ENCODE results near the gene RSPH6A. TPM values are rescaled to one million over a fixed set of nuclear protein-coding genes. Genes with fewer than 3 reads are reported as not detected.

RSPH6A gene
- total RNA-seq, 1 experiment from 2014 or later, result not detected

GRCh38 chr19:45766869-45767346, 48.2 kb downstream of the RSPH6A start:
- Histone ChIP-seq H3K9ac (ENCODE audit: low read length) (no peak overlapping the region), H3K9me2 (replicated peaks; ENCODE audit: insufficient read depth, low read length) (no peaks in the 10 kb centered on the region), H3K4me3 (ENCODE audit: low read length) (no peak overlapping the region), H3K27me3 (ENCODE audit: low read length) (no peaks in the 10 kb centered on the region), H2AFZ (ENCODE audit: low read length) (no peak overlapping the region), H4K20me1 (ENCODE audit: insufficient read depth, low read depth, low read length) (0 out of 2 replicates have a peak, but pooled peaks cover 4% of the 10 kb centered on the region), H3K9me3 (ENCODE audit: low read length) (no peaks in the 10 kb centered on the region), H3K27ac (ENCODE audit: low read length) (no peak overlapping the region), H3K79me2 (ENCODE audit: low read length) (no peaks in the 10 kb centered on the region), H3K4me2 (ENCODE audit: low read depth, low read length, poor library complexity, severe bottlenecking) (no peak overlapping the region), H3K4me1 (ENCODE audit: low read length) (peaks cover 24% of the 10 kb centered on the region), H3K36me3 (ENCODE audit: insufficient read depth, low read length) (no peaks in the 10 kb centered on the region)
- no peak for DNase-seq

DNA sequence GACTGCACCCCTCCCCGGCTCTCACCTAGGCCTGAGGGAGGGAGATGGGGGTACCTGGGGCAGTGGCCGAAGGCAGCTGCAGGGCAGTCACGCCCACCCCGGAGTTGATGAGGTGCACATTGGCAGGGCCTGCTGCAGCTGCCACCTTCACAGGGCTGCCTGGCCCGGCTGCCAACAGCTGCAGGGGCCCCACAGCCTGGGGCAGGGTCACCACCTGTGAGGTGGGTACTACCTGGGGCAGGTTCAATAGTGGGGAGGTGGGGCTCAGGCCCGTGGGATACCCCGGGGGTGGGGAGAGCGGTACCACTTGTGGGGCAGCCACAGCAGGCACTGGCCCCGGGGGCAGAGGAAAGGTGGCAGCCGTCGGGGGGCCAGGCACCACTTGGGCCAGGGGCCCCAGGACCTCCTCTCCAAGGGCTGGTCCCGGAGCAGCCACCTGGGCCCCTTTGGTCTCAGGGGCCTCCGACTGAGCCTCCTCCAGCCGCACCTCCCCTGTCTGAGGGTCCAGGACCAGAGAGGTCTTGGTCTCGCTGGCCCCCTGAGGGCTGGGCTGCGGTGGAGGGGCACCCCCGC, 48.7 kb downstream of the RSPH6A start:
- Histone ChIP-seq H3K9me3 (ENCODE audit: low read length) (no peaks in the 10 kb centered on the region), H3K9me2 (replicated peaks; ENCODE audit: insufficient read depth, low read length) (no peaks in the 10 kb centered on the region), H3K27ac (ENCODE audit: low read length) (no peak overlapping the region), H3K27me3 (ENCODE audit: low read length) (no peaks in the 10 kb centered on the region), H3K79me2 (ENCODE audit: low read length) (no peaks in the 10 kb centered on the region), H3K4me2 (ENCODE audit: low read depth, low read length, poor library complexity, severe bottlenecking) (no peak overlapping the region), H3K4me1 (ENCODE audit: low read length) (peaks cover 24% of the 10 kb centered on the region), H3K36me3 (ENCODE audit: insufficient read depth, low read length) (no peaks in the 10 kb centered on the region), H3K4me3 (ENCODE audit: low read length) (no peak overlapping the region), H4K20me1 (ENCODE audit: insufficient read depth, low read depth, low read length) (0 out of 2 replicates have a peak, but pooled peaks cover 4% of the 10 kb centered on the region), H2AFZ (ENCODE audit: low read length) (no peak overlapping the region), H3K9ac (ENCODE audit: low read length) (no peak overlapping the region)
- DNase-seq, result no peak

- Histone ChIP-seq H3K36me3 (ENCODE audit: insufficient read depth, low read length) (no peaks in the 10 kb centered on the region), H3K4me2 (ENCODE audit: low read depth, low read length, poor library complexity, severe bottlenecking) (no peak overlapping the region), H3K27me3 (ENCODE audit: low read length) (no peaks in the 10 kb centered on the region), H3K4me3 (ENCODE audit: low read length) (no peak overlapping the region), H3K9ac (ENCODE audit: low read length) (no peak overlapping the region), H3K79me2 (ENCODE audit: low read length) (no peaks in the 10 kb centered on the region), H4K20me1 (ENCODE audit: insufficient read depth, low read depth, low read length) (0 out of 2 replicates have a peak, but pooled peaks cover 4% of the 10 kb centered on the region), H3K27ac (ENCODE audit: low read length) (no peak overlapping the region), H3K9me2 (replicated peaks; ENCODE audit: insufficient read depth, low read length) (no peaks in the 10 kb centered on the region), H3K4me1 (ENCODE audit: low read length) (peaks cover 21% of the 10 kb centered on the region), H3K9me3 (ENCODE audit: low read length) (no peaks in the 10 kb centered on the region), H2AFZ (ENCODE audit: low read length) (no peak overlapping the region)
- no peak for DNase-seq
Measured at GRCh38 chr19:45765702-45766295, 49.3 kb downstream of the RSPH6A start.

GRCh38 chr19:45764945-45765701, 50.0 kb downstream of the RSPH6A start:
- no peaks in the 10 kb centered on the region for H3K9me3 ChIP-seq (ENCODE audit: low read length)
- H2AFZ ChIP-seq (ENCODE audit: low read length), result no peak overlapping the region
- H3K4me3 ChIP-seq (ENCODE audit: low read length), result no peak overlapping the region
- H3K4me1 ChIP-seq (ENCODE audit: low read length), result peaks cover 17% of the 10 kb centered on the region
- DNase-seq, result no peak
- no peaks in the 10 kb centered on the region for H3K9me2 ChIP-seq (replicated peaks; ENCODE audit: insufficient read depth, low read length)
- no peak overlapping the region for H3K27ac ChIP-seq (ENCODE audit: low read length)
- H3K27me3 ChIP-seq (ENCODE audit: low read length), result no peaks in the 10 kb centered on the region
- no peaks in the 10 kb centered on the region for H3K36me3 ChIP-seq (ENCODE audit: insufficient read depth, low read length)
- no peak overlapping the region for H3K9ac ChIP-seq (ENCODE audit: low read length)
- 0 out of 2 replicates have a peak, but pooled peaks cover 4% of the 10 kb centered on the region for H4K20me1 ChIP-seq (ENCODE audit: insufficient read depth, low read depth, low read length)
- H3K79me2 ChIP-seq (ENCODE audit: low read length), result no peaks in the 10 kb centered on the region
- H3K4me2 ChIP-seq (ENCODE audit: low read depth, low read length, poor library complexity, severe bottlenecking), result no peak overlapping the region

GRCh38 chr19:45764475-45764874, 50.6 kb downstream of the RSPH6A start:
- no peak for DNase-seq
- no peaks in the 10 kb centered on the region for H3K9me2 ChIP-seq (replicated peaks; ENCODE audit: insufficient read depth, low read length)
- no peak overlapping the region for H3K9ac ChIP-seq (ENCODE audit: low read length)
- H3K4me1 ChIP-seq (ENCODE audit: low read length), result peaks cover 10% of the 10 kb centered on the region
- no peak overlapping the region for H3K4me2 ChIP-seq (ENCODE audit: low read depth, low read length, poor library complexity, severe bottlenecking)
- H4K20me1 ChIP-seq (ENCODE audit: insufficient read depth, low read depth, low read length), result no peaks in the 10 kb centered on the region
- H2AFZ ChIP-seq (ENCODE audit: low read length), result no peak overlapping the region
- no peaks in the 10 kb centered on the region for H3K36me3 ChIP-seq (ENCODE audit: insufficient read depth, low read length)
- no peaks in the 10 kb centered on the region for H3K9me3 ChIP-seq (ENCODE audit: low read length)
- H3K79me2 ChIP-seq (ENCODE audit: low read length), result no peaks in the 10 kb centered on the region
- H3K4me3 ChIP-seq (ENCODE audit: low read length), result no peak overlapping the region
- H3K27ac ChIP-seq (ENCODE audit: low read length), result no peak overlapping the region
- no peaks in the 10 kb centered on the region for H3K27me3 ChIP-seq (ENCODE audit: low read length)

GRCh38 chr19:45763691-45764294, 51.3 kb downstream of the RSPH6A start:
- Histone ChIP-seq H3K9ac (ENCODE audit: low read length) (no peak overlapping the region), H2AFZ (ENCODE audit: low read length) (no peak overlapping the region), H3K4me2 (ENCODE audit: low read depth, low read length, poor library complexity, severe bottlenecking) (no peak overlapping the region), H3K27ac (ENCODE audit: low read length) (no peak overlapping the region), H3K9me3 (ENCODE audit: low read length) (no peaks in the 10 kb centered on the region), H3K36me3 (ENCODE audit: insufficient read depth, low read length) (no peaks in the 10 kb centered on the region), H3K79me2 (ENCODE audit: low read length) (no peaks in the 10 kb centered on the region), H4K20me1 (ENCODE audit: insufficient read depth, low read depth, low read length) (no peaks in the 10 kb centered on the region), H3K4me3 (ENCODE audit: low read length) (no peak overlapping the region), H3K27me3 (ENCODE audit: low read length) (no peaks in the 10 kb centered on the region), H3K9me2 (replicated peaks; ENCODE audit: insufficient read depth, low read length) (no peaks in the 10 kb centered on the region), H3K4me1 (ENCODE audit: low read length) (peaks cover 6% of the 10 kb centered on the region)
- DNase-seq, result no peak

GRCh38 chr19:45762870-45763631, 52.1 kb downstream of the RSPH6A start:
- no peaks in the 10 kb centered on the region for H3K36me3 ChIP-seq (ENCODE audit: insufficient read depth, low read length)
- H3K79me2 ChIP-seq (ENCODE audit: low read length), result no peaks in the 10 kb centered on the region
- H3K4me2 ChIP-seq (ENCODE audit: low read depth, low read length, poor library complexity, severe bottlenecking), result no peak overlapping the region
- H3K9me3 ChIP-seq (ENCODE audit: low read length), result no peaks in the 10 kb centered on the region
- H3K9ac ChIP-seq (ENCODE audit: low read length), result no peak overlapping the region
- H4K20me1 ChIP-seq (ENCODE audit: insufficient read depth, low read depth, low read length), result no peaks in the 10 kb centered on the region
- no peak overlapping the region for H2AFZ ChIP-seq (ENCODE audit: low read length)
- no peaks in the 10 kb centered on the region for H3K27me3 ChIP-seq (ENCODE audit: low read length)
- H3K9me2 ChIP-seq (replicated peaks; ENCODE audit: insufficient read depth, low read length), result no peaks in the 10 kb centered on the region
- H3K27ac ChIP-seq (ENCODE audit: low read length), result no peak overlapping the region
- no peak overlapping the region for H3K4me3 ChIP-seq (ENCODE audit: low read length)
- DNase-seq, result no peak
- H3K4me1 ChIP-seq (ENCODE audit: low read length), result peaks cover 3% of the 10 kb centered on the region

Measured in Karpas-422 (cell line).